Astrocyte (in vitro differentiated cells and primary cell): ENCODE data around the gene FBXW8. TPM values are rescaled to one million over a fixed set of nuclear protein-coding genes. Genes with fewer than 3 reads are reported as not detected.

Experiments used
- DNase-seq: peaks from one replicate; pipeline ENCODE4 v3.0.0-alpha.2; 2010; ENCODE audit warnings: low read depth
- FAIRE-seq: peaks from 2 replicates; lab custom pipeline; 2011; peaks lifted over from hg19 to GRCh38; lab: Jason Lieb, UNC
- H2AFZ ChIP-seq: 2 replicates; pipeline ENCODE4 v1.6.0; 2012; ENCODE audit warnings: low read depth, low read length, inconsistent platforms
- H3K27ac ChIP-seq: 2 replicates; pipeline ENCODE4 v1.5.1; 2011; ENCODE audit warnings: low read depth, low read length, inconsistent platforms
- H3K27me3 ChIP-seq: 2 replicates; pipeline ENCODE4 v1.6.0; 2011; ENCODE audit warnings: low read length, inconsistent platforms; ENCODE audit not compliant: insufficient read depth
- H3K36me3 ChIP-seq: 2 replicates; pipeline ENCODE4 v1.5.1; 2011; ENCODE audit warnings: low read length, inconsistent platforms; ENCODE audit not compliant: insufficient read depth
- H3K4me1 ChIP-seq: 2 replicates; pipeline ENCODE4 v1.5.1; 2011; ENCODE audit warnings: low read length, inconsistent platforms; ENCODE audit not compliant: insufficient read depth
- H3K4me2 ChIP-seq: 2 replicates; pipeline ENCODE4 v1.6.0; 2012; ENCODE audit warnings: low read length, inconsistent platforms
- H3K4me3 ChIP-seq: 2 replicates; pipeline ENCODE4 v1.5.1; 2011; ENCODE audit warnings: low read depth, mild to moderate bottlenecking, low read length, inconsistent platforms; ENCODE audit not compliant: insufficient read depth
- H3K79me2 ChIP-seq: 2 replicates; pipeline ENCODE4 v1.6.0; 2012; ENCODE audit warnings: mild to moderate bottlenecking, low read length, inconsistent platforms; ENCODE audit not compliant: insufficient read depth
- H3K9ac ChIP-seq: 2 replicates; pipeline ENCODE4 v1.6.0; 2012; ENCODE audit warnings: mild to moderate bottlenecking, low read length, inconsistent platforms
- H3K9me3 ChIP-seq: 2 replicates; pipeline ENCODE4 v1.5.1; 2012; ENCODE audit warnings: low read depth, mild to moderate bottlenecking, low read length, inconsistent platforms; ENCODE audit not compliant: insufficient read depth
- H4K20me1 ChIP-seq: 2 replicates; pipeline ENCODE4 v1.6.0; 2012; ENCODE audit warnings: low read length, inconsistent platforms; ENCODE audit not compliant: insufficient read depth
- H3K27ac Mint-ChIP-seq: one replicate; pipeline ENCODE4 v1.8.0; 2021; ENCODE audit warnings: mild to moderate bottlenecking, mixed read lengths; ENCODE audit not compliant: unreplicated experiment
- H3K27me3 Mint-ChIP-seq: one replicate; pipeline ENCODE4 v1.8.0; 2021; ENCODE audit warnings: low read depth, mixed read lengths; ENCODE audit not compliant: unreplicated experiment
- H3K36me3 Mint-ChIP-seq: one replicate; pipeline ENCODE4 v1.8.0; 2021; ENCODE audit warnings: low read depth, mixed read lengths; ENCODE audit not compliant: unreplicated experiment
- H3K4me1 Mint-ChIP-seq: one replicate; pipeline ENCODE4 v1.8.0; 2021; ENCODE audit warnings: low read depth, mixed read lengths; ENCODE audit not compliant: unreplicated experiment
- H3K4me3 Mint-ChIP-seq: one replicate; pipeline ENCODE4 v1.8.0; 2021; ENCODE audit warnings: mild to moderate bottlenecking, moderate library complexity, mixed read lengths; ENCODE audit not compliant: unreplicated experiment
- H3K9me3 Mint-ChIP-seq: one replicate; pipeline ENCODE4 v1.8.0; 2021; ENCODE audit warnings: mild to moderate bottlenecking, mixed read lengths; ENCODE audit not compliant: unreplicated experiment
- EZH2 ChIP-seq: IDR thresholded peaks from 2 replicates; pipeline ENCODE4 v1.6.1; 2012; ENCODE audit warnings: mild to moderate bottlenecking, low read length, inconsistent platforms; ENCODE audit not compliant: insufficient read depth
- total RNA-seq: library from RNA; stranded (reverse); gene quantifications from 2 replicates; pipeline ENCODE4 v1.2.1, GENCODE V29; 2021
- TF ChIP-seq, protein P1 (sequence below): IDR thresholded peaks from 2 replicates; pipeline ENCODE4 v1.5.1; 2011; ENCODE audit warnings: low read depth, mild to moderate bottlenecking, inconsistent platforms, low read length, moderate library complexity; ENCODE audit not compliant: insufficient read depth

The FBXW8 gene
- total RNA-seq, 1 donor from 2014 or later, result 26.4 TPM

DNA sequence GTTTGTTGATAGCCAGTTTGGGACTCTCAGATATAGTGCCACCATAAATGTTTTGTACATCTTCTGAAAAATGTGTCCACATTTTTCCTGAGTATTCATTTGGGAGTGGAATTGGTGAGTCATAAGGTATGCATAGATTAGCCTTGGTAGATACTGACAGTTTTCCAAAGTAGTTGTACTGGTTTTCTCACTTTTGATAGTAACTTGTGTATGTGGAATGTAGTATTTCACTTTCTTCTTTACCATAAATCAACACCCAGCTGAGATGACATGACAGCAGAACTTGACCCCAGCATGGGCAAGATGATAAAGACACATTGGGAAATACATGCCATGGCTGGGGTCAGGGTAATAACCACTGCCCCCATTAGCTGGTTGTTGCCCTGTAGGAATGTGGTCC is 5.4 kb downstream of the FBXW8 start:
- Mint-ChIP-seq H3K4me1 (peaks cover 29% of the 10 kb centered on the region), H3K27ac (peak overlapping the region; percentile 34), H3K9me3 (peaks cover 2% of the 10 kb centered on the region), H3K27me3 (no peaks in the 10 kb centered on the region), H3K4me3 (peak overlapping the region; percentile 46), H3K36me3 (peaks cover 15% of the 10 kb centered on the region)
- no peak overlapping the region for H3K9ac ChIP-seq
- DNase-seq (peak; percentile 64), FAIRE-seq (no peak)
- H4K20me1 ChIP-seq, result peaks cover 78% of the 10 kb centered on the region
- no peak overlapping the region for H3K4me3 ChIP-seq
- peaks cover 84% of the 10 kb centered on the region for H3K79me2 ChIP-seq
- H3K4me2 ChIP-seq, result no peak overlapping the region
- H2AFZ ChIP-seq, result no peak overlapping the region
- H3K27ac ChIP-seq, result peak overlapping the region; percentile 13
- no peaks in the 10 kb centered on the region for H3K27me3 ChIP-seq
- peaks cover 12% of the 10 kb centered on the region for H3K4me1 ChIP-seq
- no peaks in the 10 kb centered on the region for H3K9me3 ChIP-seq
- TF ChIP-seq, protein P1, sequence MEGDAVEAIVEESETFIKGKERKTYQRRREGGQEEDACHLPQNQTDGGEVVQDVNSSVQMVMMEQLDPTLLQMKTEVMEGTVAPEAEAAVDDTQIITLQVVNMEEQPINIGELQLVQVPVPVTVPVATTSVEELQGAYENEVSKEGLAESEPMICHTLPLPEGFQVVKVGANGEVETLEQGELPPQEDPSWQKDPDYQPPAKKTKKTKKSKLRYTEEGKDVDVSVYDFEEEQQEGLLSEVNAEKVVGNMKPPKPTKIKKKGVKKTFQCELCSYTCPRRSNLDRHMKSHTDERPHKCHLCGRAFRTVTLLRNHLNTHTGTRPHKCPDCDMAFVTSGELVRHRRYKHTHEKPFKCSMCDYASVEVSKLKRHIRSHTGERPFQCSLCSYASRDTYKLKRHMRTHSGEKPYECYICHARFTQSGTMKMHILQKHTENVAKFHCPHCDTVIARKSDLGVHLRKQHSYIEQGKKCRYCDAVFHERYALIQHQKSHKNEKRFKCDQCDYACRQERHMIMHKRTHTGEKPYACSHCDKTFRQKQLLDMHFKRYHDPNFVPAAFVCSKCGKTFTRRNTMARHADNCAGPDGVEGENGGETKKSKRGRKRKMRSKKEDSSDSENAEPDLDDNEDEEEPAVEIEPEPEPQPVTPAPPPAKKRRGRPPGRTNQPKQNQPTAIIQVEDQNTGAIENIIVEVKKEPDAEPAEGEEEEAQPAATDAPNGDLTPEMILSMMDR, result no peak
- no peak for TF ChIP-seq EZH2
- H3K36me3 ChIP-seq, result peaks cover 5% of the 10 kb centered on the region

- peaks cover 83% of the 10 kb centered on the region for H4K20me1 ChIP-seq
- no peaks in the 10 kb centered on the region for H3K27me3 Mint-ChIP-seq
- H3K36me3 Mint-ChIP-seq, result peaks cover 15% of the 10 kb centered on the region
- peaks cover 29% of the 10 kb centered on the region for H3K4me1 Mint-ChIP-seq
- peaks cover 12% of the 10 kb centered on the region for H3K4me1 ChIP-seq
- H3K27me3 ChIP-seq, result no peaks in the 10 kb centered on the region
- TF ChIP-seq EZH2, result no peak
- TF ChIP-seq, protein P1, result peak; percentile 8
- H3K9me3 ChIP-seq, result no peaks in the 10 kb centered on the region
- peaks cover 2% of the 10 kb centered on the region for H3K9me3 Mint-ChIP-seq
- H3K36me3 ChIP-seq, result peaks cover 5% of the 10 kb centered on the region
- peaks cover 82% of the 10 kb centered on the region for H3K79me2 ChIP-seq
- H3K27ac Mint-ChIP-seq, result peak overlapping the region; percentile 34
- peak overlapping the region; percentile 38 for H3K4me2 ChIP-seq
- DNase-seq (peak; percentile 87), FAIRE-seq (no peak)
- H3K27ac ChIP-seq, result no peak overlapping the region
- H3K4me3 Mint-ChIP-seq, result peak overlapping the region; percentile 18
- H3K4me3 ChIP-seq, result no peak overlapping the region
- no peak overlapping the region for H3K9ac ChIP-seq
- H2AFZ ChIP-seq, result no peak overlapping the region
Observed at GRCh38 chr12:116916714-116917114, 6.0 kb downstream of the FBXW8 start.

- H3K4me1 ChIP-seq, result peaks cover 7% of the 10 kb centered on the region
- Mint-ChIP-seq H3K27me3 (no peaks in the 10 kb centered on the region), H3K9me3 (peaks cover 2% of the 10 kb centered on the region), H3K4me1 (peaks cover 25% of the 10 kb centered on the region), H3K27ac (no peak overlapping the region), H3K36me3 (peaks cover 16% of the 10 kb centered on the region), H3K4me3 (no peak overlapping the region)
- no peak overlapping the region for H3K4me2 ChIP-seq
- peaks cover 77% of the 10 kb centered on the region for H3K79me2 ChIP-seq
- peaks cover 5% of the 10 kb centered on the region for H3K36me3 ChIP-seq
- H3K9me3 ChIP-seq, result no peaks in the 10 kb centered on the region
- no peak for DNase-seq
- H3K27me3 ChIP-seq, result no peaks in the 10 kb centered on the region
- H3K9ac ChIP-seq, result no peak overlapping the region
- H4K20me1 ChIP-seq, result peaks cover 90% of the 10 kb centered on the region
- FAIRE-seq, result no peak
- no peak overlapping the region for H3K27ac ChIP-seq
- no peak overlapping the region for H2AFZ ChIP-seq
- TF ChIP-seq, protein P1, result no peak
- no peak for TF ChIP-seq EZH2
- no peak overlapping the region for H3K4me3 ChIP-seq
Observed at GRCh38 chr12:116918464-116918863, 7.7 kb downstream of the FBXW8 start.
